Loucy (cell line): Measurements from ENCODE around the gene PIAS1.

Experiments
- H2AFZ ChIP-seq: fragments of 200-600 bp; sonication (generic); 2 replicates; pipeline ENCODE4 v1.6.0; 2016; ENCODE audit warnings: antibody characterized with exemption, mild to moderate bottlenecking, low read length, moderate library complexity
- H3F3A ChIP-seq: fragments of 200-600 bp; 2 replicates; pipeline ENCODE4 v1.6.0; 2016; ENCODE audit warnings: antibody characterized with exemption, low read depth, mild to moderate bottlenecking
- H3K27me3 ChIP-seq: fragments of 200-600 bp; sonication (generic); 2 replicates; pipeline ENCODE4 v1.6.1; 2014; ENCODE audit warnings: low read length, mild to moderate bottlenecking; ENCODE audit not compliant: insufficient read depth, poor library complexity, severe bottlenecking
- H3K36me3 ChIP-seq: fragments of 200-600 bp; sonication (generic); 2 replicates; pipeline ENCODE4 v1.6.1; 2016; ENCODE audit warnings: low read length; ENCODE audit not compliant: insufficient read depth
- H3K4me1 ChIP-seq: fragments of 200-600 bp; sonication (generic); 2 replicates; pipeline ENCODE4 v1.5.1; 2014; ENCODE audit warnings: low read length, mild to moderate bottlenecking; ENCODE audit not compliant: insufficient read depth, poor library complexity, severe bottlenecking
- H3K4me2 ChIP-seq: fragments of 200-600 bp; sonication (generic); 2 replicates; pipeline ENCODE4 v1.6.0; 2014; ENCODE audit warnings: antibody characterized with exemption, low read length, low read depth, mild to moderate bottlenecking; ENCODE audit not compliant: poor library complexity, severe bottlenecking
- H3K4me3 ChIP-seq: fragments of 200-600 bp; sonication (generic); 2 replicates; pipeline ENCODE4 v1.5.1; 2014; ENCODE audit warnings: low read length, mild to moderate bottlenecking, mixed read lengths; ENCODE audit not compliant: poor library complexity, severe bottlenecking
- H3K79me2 ChIP-seq: fragments of 200-600 bp; sonication (generic); 2 replicates; pipeline ENCODE4 v1.6.1; 2014; ENCODE audit warnings: low read length; ENCODE audit not compliant: insufficient read depth
- H3K9ac ChIP-seq: fragments of 200-600 bp; sonication (generic); 2 replicates; pipeline ENCODE4 v1.6.0; 2014; ENCODE audit warnings: mild to moderate bottlenecking, low read depth, low read length, moderate library complexity; ENCODE audit not compliant: poor library complexity, severe bottlenecking
- H3K9me2 ChIP-seq: fragments of 200-600 bp; sonication (generic); replicated peaks from 2 replicates; pipeline ENCODE4 v1.6.1; 2016; ENCODE audit warnings: low read depth, low read length, mixed read lengths
- H3K9me3 ChIP-seq: fragments of 200-600 bp; sonication (generic); 2 replicates; pipeline ENCODE4 v1.6.1; 2014; ENCODE audit warnings: mild to moderate bottlenecking, antibody characterized with exemption, low read length, low read depth; ENCODE audit not compliant: insufficient read depth
- H4K20me1 ChIP-seq: fragments of 200-600 bp; sonication (generic); 2 replicates; pipeline ENCODE4 v1.6.0; 2014; ENCODE audit warnings: antibody characterized with exemption, low read length, mild to moderate bottlenecking; ENCODE audit not compliant: insufficient read depth, poor library complexity, severe bottlenecking
- CTCF ChIP-seq: fragments of 200-600 bp; sonication (generic); conservative IDR thresholded peaks from 2 replicates; pipeline ENCODE4 v1.5.1; 2014; ENCODE audit warnings: mild to moderate bottlenecking, antibody characterized with exemption, low read length
- EZH2phosphoT487 ChIP-seq: fragments of 200-600 bp; IDR thresholded peaks from 2 replicates; pipeline ENCODE4 v1.6.1; 2018; ENCODE audit warnings: antibody characterized with exemption, mild to moderate bottlenecking, moderate library complexity, borderline replicate concordance

The PIAS1 gene

GRCh38 chr15:68042855-68043222, 11.3 kb upstream of the PIAS1 start:
- H3F3A ChIP-seq: no peaks in the 10 kb centered on the region
- H3K9me2 ChIP-seq: no peaks in the 10 kb centered on the region
- peak overlapping the region; percentile 15 for H3K9ac ChIP-seq
- 0 out of 2 replicates have a peak, but pooled peaks cover 2% of the 10 kb centered on the region for H3K9me3 ChIP-seq
- peak overlapping the region; percentile 85 for H2AFZ ChIP-seq
- no peaks in the 10 kb centered on the region for H3K27me3 ChIP-seq
- H4K20me1 ChIP-seq: no peaks in the 10 kb centered on the region
- H3K4me2 ChIP-seq: no peak overlapping the region
- H3K4me1 ChIP-seq: no peaks in the 10 kb centered on the region
- no peak for TF ChIP-seq EZH2phosphoT487
- no peak for TF ChIP-seq CTCF
- H3K79me2 ChIP-seq: no peaks in the 10 kb centered on the region
- no peak overlapping the region for H3K4me3 ChIP-seq
- H3K36me3 ChIP-seq: no peaks in the 10 kb centered on the region

- Histone ChIP-seq H4K20me1 (no peaks in the 10 kb centered on the region), H3K9ac (no peak overlapping the region), H3K9me3 (0 out of 2 replicates have a peak, but pooled peaks cover 2% of the 10 kb centered on the region), H3K9me2 (no peaks in the 10 kb centered on the region), H3K27me3 (no peaks in the 10 kb centered on the region), H3K36me3 (no peaks in the 10 kb centered on the region), H3K4me3 (no peak overlapping the region), H3K4me1 (no peaks in the 10 kb centered on the region), H3F3A (no peaks in the 10 kb centered on the region), H2AFZ (no peak overlapping the region), H3K4me2 (no peak overlapping the region), H3K79me2 (no peaks in the 10 kb centered on the region)
- TF ChIP-seq EZH2phosphoT487 (no peak), CTCF (no peak)
These were observed 8.5 kb upstream of the PIAS1 start for GRCh38 chr15:68045289-68046265.

GRCh38 chr15:68047826-68048225, 6.3 kb upstream of the PIAS1 start:
- H3K79me2 ChIP-seq: no peaks in the 10 kb centered on the region
- no peaks in the 10 kb centered on the region for H3K27me3 ChIP-seq
- no peak overlapping the region for H3K4me3 ChIP-seq
- TF ChIP-seq EZH2phosphoT487 (no peak), CTCF (no peak)
- 0 out of 2 replicates have a peak, but pooled peaks cover 2% of the 10 kb centered on the region for H3K9me3 ChIP-seq
- no peaks in the 10 kb centered on the region for H3K36me3 ChIP-seq
- H3F3A ChIP-seq: no peaks in the 10 kb centered on the region
- no peaks in the 10 kb centered on the region for H3K4me1 ChIP-seq
- no peak overlapping the region for H2AFZ ChIP-seq
- H3K9ac ChIP-seq: no peak overlapping the region
- no peak overlapping the region for H3K4me2 ChIP-seq
- H3K9me2 ChIP-seq: no peaks in the 10 kb centered on the region
- H4K20me1 ChIP-seq: no peaks in the 10 kb centered on the region
